ENCODE data around the gene DBR1. TPM values are rescaled to one million over a fixed set of nuclear protein-coding genes. Genes with fewer than 3 reads are reported as not detected.

DBR1 gene
- total RNA-seq, 4 donors from 2014 or later, result 6.5 to 22.2 (median 6.6) TPM

DNA sequence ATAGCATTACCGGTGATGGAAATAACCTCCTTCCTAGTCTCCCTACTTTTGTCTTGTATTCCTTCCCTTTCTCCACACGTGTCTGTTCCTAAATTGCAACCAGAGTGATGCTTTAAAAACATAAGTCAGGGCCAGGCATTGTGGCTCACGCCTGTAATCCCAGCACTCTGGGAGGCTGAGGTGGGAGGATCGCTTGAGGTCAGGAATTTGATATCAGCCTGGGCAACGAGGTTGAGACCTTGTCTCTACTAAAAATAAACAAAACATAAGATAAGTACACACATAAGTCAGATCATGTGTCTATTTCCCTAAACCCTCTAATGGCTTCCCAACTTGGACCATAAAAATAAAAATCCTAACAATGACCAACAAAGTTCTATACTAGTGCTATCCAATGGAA is 30.8 kb upstream of the DBR1 start:
- no peak for DNase-seq
- Histone ChIP-seq H3K9me3 (no peaks in the 10 kb centered on the region), H3K27me3 (no peaks in the 10 kb centered on the region), H3K36me3 (no peaks in the 10 kb centered on the region), H3K27ac (peak overlapping the region in 2 of 4 donors; percentile 22 to 24), H3K4me1 (peaks cover 53 to 55% of the 10 kb centered on the region in 2 donors), H3K4me3 (no peak overlapping the region)
- TF ChIP-seq POLR2A (IDR thresholded peaks at IDR 0.05), result no peak
- no peak for TF ChIP-seq CTCF (IDR thresholded peaks at IDR 0.05 in 4 of 5, conservative IDR thresholded peaks at IDR 0.05 in 1 of 5)
- ATAC-seq, result no peak
- in situ Hi-C loops (cut with MboI; ENCODE audit: low sequenced_read_pairs in 4 of 4) (no loop called here), intact Hi-C loops (cut with DNase I; ENCODE audit: low total_unique reads) (no loop called here)

DNA sequence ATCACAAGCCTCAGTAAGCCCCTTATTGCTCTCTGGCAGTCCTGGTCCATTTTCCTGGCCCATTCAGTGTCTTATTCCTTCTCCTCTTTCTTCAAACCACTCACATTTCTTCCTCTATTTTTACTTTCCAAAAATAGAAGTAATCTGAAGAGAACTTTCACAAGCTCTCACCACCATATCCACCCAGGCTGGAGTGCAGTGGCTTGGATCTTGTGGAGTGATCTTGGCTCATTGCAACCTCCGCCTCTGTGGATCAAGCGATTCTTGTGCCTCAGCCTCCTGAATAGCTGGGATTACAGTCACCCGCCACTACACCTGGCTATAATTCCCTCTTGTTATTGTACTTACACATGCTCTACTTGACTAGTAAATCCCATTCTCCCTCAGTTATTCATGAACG is 29.2 kb upstream of the DBR1 start:
- ATAC-seq, result peak; percentile 81 to 86
- intact Hi-C loops (cut with DNase I; ENCODE audit: low total_unique reads) (no loop called here), in situ Hi-C loops (cut with MboI; ENCODE audit: low sequenced_read_pairs in 4 of 4) (no loop called here)
- H3K27me3 ChIP-seq, result no peaks in the 10 kb centered on the region
- H3K27ac ChIP-seq, result peak overlapping the region; percentile 65 to 81 (median 77)
- TF ChIP-seq CTCF (IDR thresholded peaks at IDR 0.05 in 4 of 5, conservative IDR thresholded peaks at IDR 0.05 in 1 of 5) (no peak), POLR2A (IDR thresholded peaks at IDR 0.05) (no peak)
- peak; percentile 10 to 68 for DNase-seq
- H3K4me3 ChIP-seq, result no peak overlapping the region
- no peaks in the 10 kb centered on the region for H3K9me3 ChIP-seq
- H3K4me1 ChIP-seq, result peaks cover 51 to 71% of the 10 kb centered on the region in 2 donors
- H3K36me3 ChIP-seq, result no peaks in the 10 kb centered on the region

GRCh38 chr3:138202945-138203701 is 28.4 kb upstream of the DBR1 start:
- H3K27me3 ChIP-seq, result no peaks in the 10 kb centered on the region
- ATAC-seq, result peak; percentile 62 to 82
- peak overlapping the region; percentile 65 to 81 (median 77) for H3K27ac ChIP-seq
- intact Hi-C loops (cut with DNase I; ENCODE audit: low total_unique reads) (no loop called here), in situ Hi-C loops (cut with MboI; ENCODE audit: low sequenced_read_pairs in 4 of 4) (no loop called here)
- DNase-seq, result peak in 1 of 2 donors; percentile 61
- no peaks in the 10 kb centered on the region for H3K36me3 ChIP-seq
- H3K4me1 ChIP-seq, result peaks cover 51 to 72% of the 10 kb centered on the region in 2 donors
- H3K9me3 ChIP-seq, result no peaks in the 10 kb centered on the region
- TF ChIP-seq CTCF (IDR thresholded peaks at IDR 0.05 in 4 of 5, conservative IDR thresholded peaks at IDR 0.05 in 1 of 5) (no peak), POLR2A (IDR thresholded peaks at IDR 0.05) (no peak)
- no peak overlapping the region for H3K4me3 ChIP-seq

- no peak for TF ChIP-seq POLR2A (IDR thresholded peaks at IDR 0.05)
- TF ChIP-seq CTCF (IDR thresholded peaks at IDR 0.05 in 4 of 5, conservative IDR thresholded peaks at IDR 0.05 in 1 of 5), result no peak
- Histone ChIP-seq H3K4me3 (no peak overlapping the region), H3K9me3 (no peaks in the 10 kb centered on the region), H3K4me1 (peaks cover 37 to 67% of the 10 kb centered on the region in 2 donors), H3K27ac (no peak overlapping the region), H3K36me3 (no peaks in the 10 kb centered on the region), H3K27me3 (no peaks in the 10 kb centered on the region)
- in situ Hi-C loops (cut with MboI; ENCODE audit: low sequenced_read_pairs in 4 of 4), result no loop called here
- DNase-seq (no peak), ATAC-seq (no peak)
- intact Hi-C loops (cut with DNase I; ENCODE audit: low total_unique reads), result no loop called here
Measured at GRCh38 chr3:138200424-138200823, 25.7 kb upstream of the DBR1 start.
